ENCODE measurements around the gene C19orf25. TPM values are rescaled to one million over a fixed set of nuclear protein-coding genes. Genes with fewer than 3 reads are reported as not detected.

Gene C19orf25
- total RNA-seq, 4 donors from 2014 or later, result 34.3 to 49.6 (median 45.7) TPM

GRCh38 chr19:1491114-1491848 lies 12.3 kb upstream of the C19orf25 start, which contains the start of gene REEP6:
Gene REEP6, plus strand, starts transcription at chr19:1491181. Its CDS starts 89 bp downstream, at chr19:1491270.
- intact Hi-C loops (cut with DNase I; ENCODE audit: low total_unique reads), result no loop called here
- TF ChIP-seq POLR2A (IDR thresholded peaks at IDR 0.05) (no peak), CTCF (IDR thresholded peaks at IDR 0.05) (no peak)
- 7 to 8% methylated on average over 26 to 27 of the region's 73 CpGs for WGBS, 2 donors
- no peak for DNase-seq (ENCODE audit: low spot score in 2 of 2)
- peak within 1 kb of the TSS; percentile 24 for H3K4me3 ChIP-seq (ENCODE audit: low read depth, poor library complexity, severe bottlenecking)

GRCh38 chr19:1490311-1491113 lies 11.5 kb upstream of the C19orf25 start, which contains the start of gene PCSK4:
Gene PCSK4, minus strand, starts transcription at chr19:1490350. Its CDS starts 4 bp downstream, at chr19:1490346.
- peak; percentile 98 to 100 for DNase-seq (ENCODE audit: low spot score in 2 of 2)
- 1% methylated on average over 58 of the region's 74 CpGs for WGBS, 2 donors
- intact Hi-C loops (cut with DNase I; ENCODE audit: low total_unique reads), result no loop called here
- H3K4me3 ChIP-seq (ENCODE audit: low read depth, poor library complexity, severe bottlenecking), result peak within 1 kb of the TSS; percentile 24
- TF ChIP-seq POLR2A (IDR thresholded peaks at IDR 0.05) (no peak), CTCF (IDR thresholded peaks at IDR 0.05) (no peak)

GRCh38 chr19:1489463-1490310 lies 10.7 kb upstream of the C19orf25 start:
- WGBS, 2 donors, result 45 to 64% methylated on average over 10 to 24 of the region's 37 CpGs
- intact Hi-C loops (cut with DNase I; ENCODE audit: low total_unique reads), result no loop called here
- no peak for DNase-seq (ENCODE audit: low spot score in 2 of 2)

GRCh38 chr19:1488282-1488601 lies 9.2 kb upstream of the C19orf25 start:
- TF ChIP-seq POLR2A (IDR thresholded peaks at IDR 0.05), result no peak
- no peak for TF ChIP-seq CTCF (IDR thresholded peaks at IDR 0.05)
- 89 to 96% methylated on average over 8 to 10 of the region's 11 CpGs for WGBS, 2 donors
- no peak overlapping the region for H3K4me3 ChIP-seq (ENCODE audit: low read depth, poor library complexity, severe bottlenecking)
- intact Hi-C loops (cut with DNase I; ENCODE audit: low total_unique reads), result no loop called here
- no peak for DNase-seq (ENCODE audit: low spot score in 2 of 2)

More at GRCh38 chr19:1489463-1490310, 10.7 kb upstream of the C19orf25 start:
- TF ChIP-seq CTCF (IDR thresholded peaks at IDR 0.05) (no peak), POLR2A (IDR thresholded peaks at IDR 0.05) (no peak)
- no peak overlapping the region for H3K4me3 ChIP-seq (ENCODE audit: low read depth, poor library complexity, severe bottlenecking)

- TF ChIP-seq POLR2A (IDR thresholded peaks at IDR 0.05) (no peak), CTCF (IDR thresholded peaks at IDR 0.05) (no peak)
- 88 to 93% methylated on average over 30 to 32 of the region's 40 CpGs for WGBS, 2 donors
- intact Hi-C loops (cut with DNase I; ENCODE audit: low total_unique reads), result no loop called here
- no peak overlapping the region for H3K4me3 ChIP-seq (ENCODE audit: low read depth, poor library complexity, severe bottlenecking)
- DNase-seq (ENCODE audit: low spot score in 2 of 2), result no peak
Observed at GRCh38 chr19:1487576-1488281, 8.7 kb upstream of the C19orf25 start.
